ENCODE measurements around the gene CALHM3. TPM values are rescaled to one million over a fixed set of nuclear protein-coding genes. Genes with fewer than 3 reads are reported as not detected.

Gene CALHM3
- total RNA-seq, 2 donors from 2014 or later = not detected

GRCh38 chr10:103456074-103456660, 22.9 kb downstream of the CALHM3 start:
- intact Hi-C loops (cut with DNase I) = no loop called here
- DNase-seq (no peak), ATAC-seq (no peak)

- intact Hi-C loops (cut with DNase I) = no loop called here
- ATAC-seq (no peak), DNase-seq (no peak)
Measured at GRCh38 chr10:103455235-103455634, 23.8 kb downstream of the CALHM3 start.

GRCh38 chr10:103454026-103454425, 25.0 kb downstream of the CALHM3 start:
- no peak for ATAC-seq
- DNase-seq = no peak
- intact Hi-C loops (cut with DNase I) = no loop called here

- peak in 1 of 2 donors; percentile 0 for ATAC-seq
- peak; percentile 9 for DNase-seq
- intact Hi-C loops (cut with DNase I) = no loop called here
Measured at GRCh38 chr10:103452506-103453230, 26.4 kb downstream of the CALHM3 start.

GRCh38 chr10:103451831-103452505, 27.1 kb downstream of the CALHM3 start, which contains the start of gene CALHM2:
Gene CALHM2, minus strand, starts transcription at chr10:103452370. Its CDS starts 2,429 bp downstream, at chr10:103449941.
- peak; percentile 80 for DNase-seq
- intact Hi-C loops (cut with DNase I) = no loop called here
- peak; percentile 79 to 81 for ATAC-seq

- ATAC-seq (peak; percentile 42 to 71), DNase-seq (peak; percentile 89)
- intact Hi-C loops (cut with DNase I) = no loop called here
Measured at GRCh38 chr10:103451091-103451813, 27.8 kb downstream of the CALHM3 start.

- DNase-seq (no peak), ATAC-seq (no peak)
- intact Hi-C loops (cut with DNase I) = no loop called here
Measured at GRCh38 chr10:103450201-103450695, 28.8 kb downstream of the CALHM3 start.

- intact Hi-C loops (cut with DNase I) = no loop called here
- peak; percentile 43 for DNase-seq
- no peak for ATAC-seq
Measured at GRCh38 chr10:103449208-103450144, 29.6 kb downstream of the CALHM3 start.

- ATAC-seq (peak; percentile 15 to 55), DNase-seq (peak; percentile 83)
- intact Hi-C loops (cut with DNase I) = no loop called here
Measured at GRCh38 chr10:103448746-103449145, 30.3 kb downstream of the CALHM3 start.

- DNase-seq (no peak), ATAC-seq (no peak)
- intact Hi-C loops (cut with DNase I) = no loop called here
Measured at GRCh38 chr10:103447187-103447586, 31.9 kb downstream of the CALHM3 start.

GRCh38 chr10:103445767-103446567, 33.1 kb downstream of the CALHM3 start:
- ATAC-seq (peak; percentile 62 to 79), DNase-seq (peak; percentile 90)
- intact Hi-C loops (cut with DNase I) = no loop called here

- intact Hi-C loops (cut with DNase I) = no loop called here
- no peak for ATAC-seq
- no peak for DNase-seq
Measured at GRCh38 chr10:103445366-103445765, 33.7 kb downstream of the CALHM3 start.

- ATAC-seq (no peak), DNase-seq (no peak)
- intact Hi-C loops (cut with DNase I) = no loop called here
Measured at GRCh38 chr10:103444478-103444877, 34.6 kb downstream of the CALHM3 start.

- ATAC-seq (no peak), DNase-seq (no peak)
- intact Hi-C loops (cut with DNase I) = no loop called here
Measured at GRCh38 chr10:103443475-103444185, 35.4 kb downstream of the CALHM3 start.

GRCh38 chr10:103442031-103442461, 37.0 kb downstream of the CALHM3 start:
- intact Hi-C loops (cut with DNase I) = no loop called here
- ATAC-seq (peak; percentile 18 to 56), DNase-seq (peak; percentile 53)

GRCh38 chr10:103441611-103442010, 37.4 kb downstream of the CALHM3 start:
- DNase-seq (no peak), ATAC-seq (no peak)
- intact Hi-C loops (cut with DNase I) = no loop called here

- ATAC-seq (no peak), DNase-seq (no peak)
- intact Hi-C loops (cut with DNase I) = no loop called here
Measured at GRCh38 chr10:103441206-103441605, 37.8 kb downstream of the CALHM3 start.

Measured in left cardiac atrium (tissue), 4 donors.